Stomach (tissue), 4 donors: ENCODE results near the gene ABLIM2.

Source experiments
- CTCF ChIP-seq, 7 experiments: fragments of 450-650 bp in 4 of 7; fragments of 200-600 bp in 3 of 7; sonication (generic) in 3 of 7; IDR thresholded peaks; one replicate each; pipeline ENCODE4 v1.5.1; 2016 to 2019; ENCODE audit warnings: antibody characterized with exemption in 7 of 7, control low read depth in 2 of 7, mild to moderate bottlenecking in 1 of 7
- POLR2A ChIP-seq, 4 donors: fragments of 450-650 bp; IDR thresholded peaks; one replicate each; pipeline ENCODE4 v1.6.1; 2016; ENCODE audit warnings: antibody characterized with exemption in 4 of 4, control low read depth in 2 of 4, mild to moderate bottlenecking in 1 of 4, moderate library complexity in 1 of 4

- TF ChIP-seq CTCF (IDR thresholded peaks at IDR 0.05) (no peak), POLR2A (IDR thresholded peaks at IDR 0.05) (no peak)
These were observed at the start of gene ABLIM2 for GRCh38 chr4:8158710-8159536.
